SK-N-SH treated with all-trans-retinoic acid at 6 μM for 48 hours (cell line): ENCODE measurements around the gene TKT.

Experiments used
- ATAC-seq: fragments of 200-7000 bp; cut with Tn5 transposase; 3 replicates; pipeline ENCODE4 v1.9.1; 2020; ENCODE audit warnings: mild to moderate bottlenecking, moderate library complexity
- ARNTL ChIP-seq: fragments of 450-650 bp; formaldehyde crosslinking; IDR thresholded peaks from 2 replicates; pipeline ENCODE4 v1.5.0; 2020; ENCODE audit warnings: low read depth, mild to moderate bottlenecking, moderate library complexity, borderline replicate concordance
- BACH2 ChIP-seq: fragments of 250-450 bp; sonication (Bioruptor Pico); IDR thresholded peaks from 2 replicates; pipeline ENCODE4 v1.9.0; 2021; ENCODE audit warnings: mild to moderate bottlenecking, borderline replicate concordance
- CREB5 ChIP-seq: fragments of 250-450 bp; sonication (Bioruptor Pico); IDR thresholded peaks from 2 replicates; pipeline ENCODE4 v1.5.1; 2020; ENCODE audit warnings: low read depth, mild to moderate bottlenecking, moderate library complexity
- CSDC2 ChIP-seq: fragments of 250-450 bp; sonication (Bioruptor Pico); IDR thresholded peaks from 2 replicates; pipeline ENCODE4 v1.5.0; 2020; ENCODE audit warnings: mild to moderate bottlenecking, moderate library complexity
- CSRNP3 ChIP-seq: fragments of 250-450 bp; sonication (Bioruptor Pico); IDR thresholded peaks from 2 replicates; pipeline ENCODE4 v1.5.1; 2021; ENCODE audit warnings: mild to moderate bottlenecking, moderate library complexity
- GLIS3 ChIP-seq: fragments of 250-450 bp; sonication (Bioruptor Pico); IDR thresholded peaks from 2 replicates; pipeline ENCODE4 v1.5.0; 2020; ENCODE audit warnings: mild to moderate bottlenecking, moderate library complexity
- ISL1 ChIP-seq: fragments of 250-450 bp; sonication (Bioruptor Pico); IDR thresholded peaks from 2 replicates; pipeline ENCODE4 v2.1.2; 2022; ENCODE audit warnings: mild to moderate bottlenecking, moderate library complexity
- OSR1 ChIP-seq: fragments of 250-450 bp; sonication (Bioruptor Pico); IDR thresholded peaks from 2 replicates; pipeline ENCODE4 v1.8.0; 2022; ENCODE audit warnings: moderate library complexity, mild to moderate bottlenecking, inconsistent platforms
- PATZ1 ChIP-seq: fragments of 250-450 bp; sonication (Bioruptor Pico); IDR thresholded peaks from 2 replicates; pipeline ENCODE4 v1.8.0; 2020; ENCODE audit warnings: mild to moderate bottlenecking, moderate library complexity, borderline replicate concordance
- POU6F1 ChIP-seq: fragments of 250-450 bp; sonication (Bioruptor Pico); IDR thresholded peaks from 2 replicates; pipeline ENCODE4 v1.8.0; 2021; ENCODE audit warnings: low read depth, mild to moderate bottlenecking, moderate library complexity, borderline replicate concordance
- PPARA ChIP-seq: fragments of 250-450 bp; sonication (Bioruptor Pico); IDR thresholded peaks from 2 replicates; pipeline ENCODE4 v1.5.0; 2020; ENCODE audit warnings: mild to moderate bottlenecking, borderline replicate concordance
- RARB ChIP-seq: fragments of 250-450 bp; sonication (Bioruptor Pico); IDR thresholded peaks from 2 replicates; pipeline ENCODE4 v1.8.0; 2021; ENCODE audit warnings: mild to moderate bottlenecking, moderate library complexity
- SNAI2 ChIP-seq: fragments of 250-450 bp; sonication (Bioruptor Pico); IDR thresholded peaks from 2 replicates; pipeline ENCODE4 v1.5.0; 2020; ENCODE audit warnings: mild to moderate bottlenecking, moderate library complexity
- TCF4 ChIP-seq: fragments of 250-450 bp; sonication (Bioruptor Pico); IDR thresholded peaks from 2 replicates; pipeline ENCODE4 v1.8.0; 2021; ENCODE audit warnings: mild to moderate bottlenecking, moderate library complexity, borderline replicate concordance
- TOX ChIP-seq: fragments of 250-450 bp; sonication (Bioruptor Pico); IDR thresholded peaks from 2 replicates; pipeline ENCODE4 v1.8.0; 2021; ENCODE audit warnings: mild to moderate bottlenecking, moderate library complexity, borderline replicate concordance
- TSHZ2 ChIP-seq: fragments of 250-450 bp; sonication (Bioruptor Pico); IDR thresholded peaks from 2 replicates; pipeline ENCODE4 v1.5.0; 2020; ENCODE audit warnings: mild to moderate bottlenecking, moderate library complexity
- ZC3H10 ChIP-seq: fragments of 250-450 bp; sonication (Bioruptor Pico); IDR thresholded peaks from 2 replicates; pipeline ENCODE4 v1.5.1; 2021; ENCODE audit warnings: mild to moderate bottlenecking, moderate library complexity
- ZFP3 ChIP-seq: fragments of 250-450 bp; sonication (Bioruptor Pico); IDR thresholded peaks from 2 replicates; pipeline ENCODE4 v1.5.0; 2020; ENCODE audit warnings: mild to moderate bottlenecking, moderate library complexity
- ZFP30 ChIP-seq: fragments of 450-650 bp; formaldehyde crosslinking; IDR thresholded peaks from 2 replicates; pipeline ENCODE4 v1.5.0; 2022; ENCODE audit warnings: mild to moderate bottlenecking, moderate library complexity
- ZNF565 ChIP-seq: fragments of 450-650 bp; formaldehyde crosslinking; conservative IDR thresholded peaks from 2 replicates; pipeline ENCODE4 v1.5.0; 2020; ENCODE audit warnings: low read depth, mild to moderate bottlenecking, moderate library complexity
- ZNF70 ChIP-seq: fragments of 450-650 bp; formaldehyde crosslinking; IDR thresholded peaks from 2 replicates; pipeline ENCODE4 v1.5.0; 2020; ENCODE audit warnings: mild to moderate bottlenecking, moderate library complexity
- ZNF8 ChIP-seq: fragments of 450-650 bp; formaldehyde crosslinking; IDR thresholded peaks from 2 replicates; pipeline ENCODE4 v1.5.0; 2020; ENCODE audit warnings: mild to moderate bottlenecking, moderate library complexity

Gene TKT

GRCh38 chr3:53264718-53265117 lies 8.9 kb upstream of the TKT start (continued):
- TF ChIP-seq ISL1 (CRISPR knock-in tag), result no peak
- TF ChIP-seq SNAI2 (CRISPR knock-in tag), result no peak
- TF ChIP-seq, all 23 proteins: peak for 0

GRCh38 chr3:53263907-53264306 lies 8.1 kb upstream of the TKT start:
- no peak for TF ChIP-seq CREB5 (CRISPR knock-in tag)
- TF ChIP-seq ARNTL (CRISPR knock-in tag), result no peak
- TF ChIP-seq SNAI2 (CRISPR knock-in tag), result no peak
- no peak for TF ChIP-seq CSDC2 (CRISPR knock-in tag)
- no peak for TF ChIP-seq CSRNP3 (CRISPR knock-in tag)
- ATAC-seq, result no peak

GRCh38 chr3:53261712-53262111 lies 5.9 kb upstream of the TKT start:
- ATAC-seq, result peak; percentile 45
- no peak for TF ChIP-seq OSR1 (CRISPR knock-in tag)
- TF ChIP-seq CSDC2 (CRISPR knock-in tag), result no peak
- no peak for TF ChIP-seq POU6F1
- TF ChIP-seq ZC3H10 (CRISPR knock-in tag), result no peak
- no peak for TF ChIP-seq ARNTL (CRISPR knock-in tag)
- no peak for TF ChIP-seq BACH2 (CRISPR knock-in tag)
- no peak for TF ChIP-seq ISL1 (CRISPR knock-in tag)

- TF ChIP-seq RARB (CRISPR knock-in tag) (no peak), SNAI2 (CRISPR knock-in tag) (no peak), ZNF8 (CRISPR knock-in tag) (no peak), ZFP30 (CRISPR knock-in tag) (no peak), PATZ1 (no peak), ZNF70 (no peak), ZNF565 (no peak), CREB5 (CRISPR knock-in tag) (no peak), GLIS3 (no peak), TSHZ2 (CRISPR knock-in tag) (no peak), PPARA (CRISPR knock-in tag) (no peak), POU6F1 (no peak), TOX (CRISPR knock-in tag) (no peak), ISL1 (CRISPR knock-in tag) (no peak), BACH2 (CRISPR knock-in tag) (no peak), ZC3H10 (CRISPR knock-in tag) (no peak), ZFP3 (CRISPR knock-in tag) (no peak), TCF4 (CRISPR knock-in tag) (no peak), CSDC2 (CRISPR knock-in tag) (no peak)
- ATAC-seq, result no peak
Observed at GRCh38 chr3:53260286-53260785, 4.5 kb upstream of the TKT start.
